Adrenal gland (tissue), 5 donors: ENCODE measurements around the gene CCNY.

Source experiments
- POLR2A ChIP-seq, 2 donors: fragments of 450-650 bp; IDR thresholded peaks; one replicate each; pipeline ENCODE4 v1.6.1; 2017; ENCODE audit warnings: antibody characterized with exemption in 2 of 2, mild to moderate bottlenecking in 2 of 2, moderate library complexity in 1 of 2
- TF ChIP-seq, protein P1 (sequence below), 6 experiments: fragments of 450-650 bp in 4 of 6; fragments of 200-600 bp in 2 of 6; sonication (generic) in 1 of 6; IDR thresholded peaks; 1 replicate in 5 of 6; 2 replicates in 1 of 6; pipeline versions ENCODE4 v1.5.1 to v1.8.0; 2016 to 2021; ENCODE audit warnings: antibody characterized with exemption in 6 of 6, mild to moderate bottlenecking in 2 of 6, moderate library complexity in 1 of 6
- donor health status: DM: no; HTN: no; CAD: no.

- TF ChIP-seq, protein P1, sequence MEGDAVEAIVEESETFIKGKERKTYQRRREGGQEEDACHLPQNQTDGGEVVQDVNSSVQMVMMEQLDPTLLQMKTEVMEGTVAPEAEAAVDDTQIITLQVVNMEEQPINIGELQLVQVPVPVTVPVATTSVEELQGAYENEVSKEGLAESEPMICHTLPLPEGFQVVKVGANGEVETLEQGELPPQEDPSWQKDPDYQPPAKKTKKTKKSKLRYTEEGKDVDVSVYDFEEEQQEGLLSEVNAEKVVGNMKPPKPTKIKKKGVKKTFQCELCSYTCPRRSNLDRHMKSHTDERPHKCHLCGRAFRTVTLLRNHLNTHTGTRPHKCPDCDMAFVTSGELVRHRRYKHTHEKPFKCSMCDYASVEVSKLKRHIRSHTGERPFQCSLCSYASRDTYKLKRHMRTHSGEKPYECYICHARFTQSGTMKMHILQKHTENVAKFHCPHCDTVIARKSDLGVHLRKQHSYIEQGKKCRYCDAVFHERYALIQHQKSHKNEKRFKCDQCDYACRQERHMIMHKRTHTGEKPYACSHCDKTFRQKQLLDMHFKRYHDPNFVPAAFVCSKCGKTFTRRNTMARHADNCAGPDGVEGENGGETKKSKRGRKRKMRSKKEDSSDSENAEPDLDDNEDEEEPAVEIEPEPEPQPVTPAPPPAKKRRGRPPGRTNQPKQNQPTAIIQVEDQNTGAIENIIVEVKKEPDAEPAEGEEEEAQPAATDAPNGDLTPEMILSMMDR (IDR thresholded peaks at IDR 0.05): no peak
- no peak for TF ChIP-seq POLR2A (IDR thresholded peaks at IDR 0.05)
These were observed 145.1 kb downstream of the CCNY start for GRCh38 chr10:35481413-35481812.
